Neural cell (in vitro differentiated cells): ENCODE measurements around the gene COMP. TPM values are rescaled to one million over a fixed set of nuclear protein-coding genes. Genes with fewer than 3 reads are reported as not detected.

ENCODE experiments used
- H2AFZ ChIP-seq: fragments of 200-600, 300-800 bp; sonication (generic), shearing (Covaris generic); 2 replicates; pipeline ENCODE4 v1.6.0; 2014; ENCODE audit warnings: low read depth, mild to moderate bottlenecking, antibody characterized with exemption, low read length, moderate library complexity
- H3F3A ChIP-seq: fragments of 200-600 bp; shearing (Covaris generic); 2 replicates; pipeline ENCODE4 v1.6.1; 2016; ENCODE audit warnings: mild to moderate bottlenecking, moderate library complexity, mixed read lengths, antibody characterized with exemption, low read length; ENCODE audit not compliant: insufficient read depth, poor library complexity, severe bottlenecking
- H3K27ac ChIP-seq: fragments of 200-600, 300-800 bp; sonication (generic), shearing (Covaris generic); 2 replicates; pipeline ENCODE4 v1.5.1; 2014; ENCODE audit warnings: mild to moderate bottlenecking, low read length, moderate library complexity
- H3K27me3 ChIP-seq: fragments of 300-800, 200-600 bp; sonication (generic), shearing (Covaris generic); 2 replicates; pipeline ENCODE4 v1.6.0; 2014; ENCODE audit warnings: mild to moderate bottlenecking, low read depth, low read length, moderate library complexity; ENCODE audit not compliant: insufficient read depth
- H3K36me3 ChIP-seq: fragments of 300-800, 200-600 bp; sonication (generic), shearing (Covaris generic); 2 replicates; pipeline ENCODE4 v1.5.1; 2014; ENCODE audit warnings: mild to moderate bottlenecking, antibody characterized with exemption, low read length, moderate library complexity; ENCODE audit not compliant: insufficient read depth
- H3K4me2 ChIP-seq: fragments of 300-800, 200-600 bp; sonication (generic), shearing (Covaris generic); 2 replicates; pipeline ENCODE4 v1.6.0; 2014; ENCODE audit warnings: mild to moderate bottlenecking, low read length
- H3K4me3 ChIP-seq: fragments of 300-800, 200-600 bp; sonication (generic), shearing (Covaris generic); 2 replicates; pipeline ENCODE4 v1.5.1; 2014; ENCODE audit warnings: mild to moderate bottlenecking, low read length, moderate library complexity
- H3K79me2 ChIP-seq: fragments of 200-600 bp; shearing (Covaris generic); replicated peaks from 2 replicates; pipeline ENCODE4 v1.6.0; 2014; ENCODE audit warnings: mild to moderate bottlenecking, low read length, moderate library complexity; ENCODE audit not compliant: insufficient read depth
- H3K9ac ChIP-seq: fragments of 300-800, 200-600 bp; sonication (generic), shearing (Covaris generic); 2 replicates; pipeline ENCODE4 v1.6.1; 2016; ENCODE audit warnings: mild to moderate bottlenecking, low read length, mixed read lengths
- H3K9me2 ChIP-seq: fragments of 200-600 bp; shearing (Covaris generic); 2 replicates; pipeline ENCODE4 v1.6.1; 2016; ENCODE audit warnings: mild to moderate bottlenecking, low read length, mixed read lengths; ENCODE audit not compliant: insufficient read depth
- H3K9me3 ChIP-seq: fragments of 200-600, 300-800 bp; sonication (generic), shearing (Covaris generic); 2 replicates; pipeline ENCODE4 v1.6.1; 2016; ENCODE audit warnings: mild to moderate bottlenecking, mixed run types, low read length, moderate library complexity, mixed read lengths
- H4K20me1 ChIP-seq: fragments of 200-600 bp; shearing (Covaris generic); 2 replicates; pipeline ENCODE4 v1.6.1; 2016; ENCODE audit warnings: mild to moderate bottlenecking, mixed run types; ENCODE audit not compliant: insufficient read depth
- EP300 ChIP-seq: fragments of 450-650 bp; conservative IDR thresholded peaks from 2 replicates; pipeline ENCODE4 v1.6.1; 2014; ENCODE audit warnings: antibody characterized with exemption, mild to moderate bottlenecking, moderate library complexity; ENCODE audit not compliant: poor library complexity, severe bottlenecking
- EZH2 ChIP-seq: fragments of 200-600, 300-800 bp; shearing (Covaris generic), sonication (generic); IDR thresholded peaks from 2 replicates; pipeline ENCODE4 v1.6.1; 2014; ENCODE audit warnings: antibody characterized with exemption, low read length, borderline replicate concordance, mild to moderate bottlenecking; ENCODE audit not compliant: insufficient read depth, poor library complexity, severe bottlenecking
- MXI1 ChIP-seq: fragments of 450-650 bp; conservative IDR thresholded peaks from 2 replicates; pipeline ENCODE4 v1.6.1; 2014; ENCODE audit warnings: antibody characterized with exemption, mild to moderate bottlenecking; ENCODE audit not compliant: poor library complexity, severe bottlenecking
- POLR2AphosphoS5 ChIP-seq: IDR thresholded peaks from 2 replicates; pipeline ENCODE4 v1.6.1; 2012
- RAD21 ChIP-seq: fragments of 450-650 bp; conservative IDR thresholded peaks from 2 replicates; pipeline ENCODE4 v1.6.1; 2014; ENCODE audit warnings: antibody characterized with exemption, mild to moderate bottlenecking, moderate library complexity
- SMC3 ChIP-seq: fragments of 450-650 bp; conservative IDR thresholded peaks from 2 replicates; pipeline ENCODE4 v1.6.1; 2014; ENCODE audit warnings: antibody characterized with exemption, mild to moderate bottlenecking, moderate library complexity; ENCODE audit not compliant: poor library complexity
- TAF1 ChIP-seq: IDR thresholded peaks from 2 replicates; pipeline ENCODE4 v1.6.1; 2012; ENCODE audit warnings: low read depth
- polyA plus RNA-seq: library from polyadenylated mRNA; depleted of rRNA; stranded (reverse); fragments of >200 nt; gene quantifications from 2 replicates; pipeline ENCODE4 v1.2.3, GENCODE V29; 2014
- TF ChIP-seq, protein P1 (sequence below): fragments of 450-650 bp; IDR thresholded peaks from 2 replicates; pipeline ENCODE4 v1.5.1; 2014; ENCODE audit warnings: antibody characterized with exemption, mild to moderate bottlenecking, moderate library complexity; ENCODE audit not compliant: poor library complexity, severe bottlenecking
- TF ChIP-seq, protein P2 (sequence below): IDR thresholded peaks from 2 replicates; pipeline ENCODE4 v1.6.1; 2012; ENCODE audit warnings: borderline replicate concordance

COMP gene
- polyA plus RNA-seq, 1 donor from 2014 or later: not detected

DNA sequence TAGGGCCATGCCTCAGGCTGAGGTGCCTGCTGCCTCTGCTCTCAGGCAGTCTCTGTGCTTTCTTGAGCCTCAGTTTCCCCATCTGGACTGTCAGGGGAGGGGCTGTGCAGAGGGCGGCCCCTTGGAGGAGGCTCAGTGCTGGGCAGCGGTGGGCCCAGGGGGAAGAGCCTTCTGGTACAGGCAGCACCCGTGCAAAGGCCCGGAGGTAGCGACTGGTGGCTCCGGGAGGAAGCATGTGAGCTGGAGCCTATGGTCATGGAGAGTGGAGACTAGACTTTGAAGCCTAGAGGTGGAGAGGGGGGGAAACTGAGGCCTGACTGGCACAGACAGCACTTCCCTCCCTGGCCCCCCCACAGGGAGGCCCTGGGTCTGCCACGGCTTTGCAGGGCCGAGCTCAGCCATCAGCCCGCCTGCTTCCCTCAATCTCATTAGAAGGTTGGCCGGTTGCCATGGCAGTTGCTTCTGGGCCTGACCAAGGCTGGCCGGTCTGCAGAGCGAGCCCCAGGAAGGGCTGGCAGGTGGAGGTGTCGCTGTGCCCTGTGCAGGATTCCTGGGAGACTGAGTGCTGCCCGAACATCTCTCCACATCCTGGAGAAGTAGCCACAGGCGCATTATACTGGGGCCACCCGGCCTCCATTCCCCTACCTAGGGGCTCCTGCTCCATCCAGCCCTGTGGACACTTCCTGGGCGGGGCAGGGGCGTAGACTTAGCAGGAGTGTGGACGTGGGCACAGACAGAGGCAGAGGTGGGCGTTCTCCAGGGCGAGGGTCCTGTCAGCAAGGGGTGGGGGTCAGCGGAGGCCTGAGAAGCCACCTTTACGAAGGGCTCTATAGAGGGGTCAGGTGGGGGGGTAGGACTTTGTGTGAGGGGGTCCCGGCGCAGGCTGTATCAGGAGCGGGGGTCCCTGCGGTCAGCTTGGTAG lies 54.4 kb downstream of the COMP start:
- Histone ChIP-seq H3F3A (no peaks in the 10 kb centered on the region), H3K79me2 (no peaks in the 10 kb centered on the region), H3K4me3 (no peak overlapping the region), H4K20me1 (no peaks in the 10 kb centered on the region), H3K9ac (no peak overlapping the region), H3K27me3 (no peaks in the 10 kb centered on the region), H3K27ac (no peak overlapping the region), H3K36me3 (no peaks in the 10 kb centered on the region), H3K9me3 (no peaks in the 10 kb centered on the region), H2AFZ (no peak overlapping the region), H3K9me2 (no peaks in the 10 kb centered on the region), H3K4me2 (no peak overlapping the region)
- TF ChIP-seq, protein P1, sequence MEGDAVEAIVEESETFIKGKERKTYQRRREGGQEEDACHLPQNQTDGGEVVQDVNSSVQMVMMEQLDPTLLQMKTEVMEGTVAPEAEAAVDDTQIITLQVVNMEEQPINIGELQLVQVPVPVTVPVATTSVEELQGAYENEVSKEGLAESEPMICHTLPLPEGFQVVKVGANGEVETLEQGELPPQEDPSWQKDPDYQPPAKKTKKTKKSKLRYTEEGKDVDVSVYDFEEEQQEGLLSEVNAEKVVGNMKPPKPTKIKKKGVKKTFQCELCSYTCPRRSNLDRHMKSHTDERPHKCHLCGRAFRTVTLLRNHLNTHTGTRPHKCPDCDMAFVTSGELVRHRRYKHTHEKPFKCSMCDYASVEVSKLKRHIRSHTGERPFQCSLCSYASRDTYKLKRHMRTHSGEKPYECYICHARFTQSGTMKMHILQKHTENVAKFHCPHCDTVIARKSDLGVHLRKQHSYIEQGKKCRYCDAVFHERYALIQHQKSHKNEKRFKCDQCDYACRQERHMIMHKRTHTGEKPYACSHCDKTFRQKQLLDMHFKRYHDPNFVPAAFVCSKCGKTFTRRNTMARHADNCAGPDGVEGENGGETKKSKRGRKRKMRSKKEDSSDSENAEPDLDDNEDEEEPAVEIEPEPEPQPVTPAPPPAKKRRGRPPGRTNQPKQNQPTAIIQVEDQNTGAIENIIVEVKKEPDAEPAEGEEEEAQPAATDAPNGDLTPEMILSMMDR: no peak
- TF ChIP-seq EP300: no peak
- no peak for TF ChIP-seq MXI1
- TF ChIP-seq, protein P2, sequence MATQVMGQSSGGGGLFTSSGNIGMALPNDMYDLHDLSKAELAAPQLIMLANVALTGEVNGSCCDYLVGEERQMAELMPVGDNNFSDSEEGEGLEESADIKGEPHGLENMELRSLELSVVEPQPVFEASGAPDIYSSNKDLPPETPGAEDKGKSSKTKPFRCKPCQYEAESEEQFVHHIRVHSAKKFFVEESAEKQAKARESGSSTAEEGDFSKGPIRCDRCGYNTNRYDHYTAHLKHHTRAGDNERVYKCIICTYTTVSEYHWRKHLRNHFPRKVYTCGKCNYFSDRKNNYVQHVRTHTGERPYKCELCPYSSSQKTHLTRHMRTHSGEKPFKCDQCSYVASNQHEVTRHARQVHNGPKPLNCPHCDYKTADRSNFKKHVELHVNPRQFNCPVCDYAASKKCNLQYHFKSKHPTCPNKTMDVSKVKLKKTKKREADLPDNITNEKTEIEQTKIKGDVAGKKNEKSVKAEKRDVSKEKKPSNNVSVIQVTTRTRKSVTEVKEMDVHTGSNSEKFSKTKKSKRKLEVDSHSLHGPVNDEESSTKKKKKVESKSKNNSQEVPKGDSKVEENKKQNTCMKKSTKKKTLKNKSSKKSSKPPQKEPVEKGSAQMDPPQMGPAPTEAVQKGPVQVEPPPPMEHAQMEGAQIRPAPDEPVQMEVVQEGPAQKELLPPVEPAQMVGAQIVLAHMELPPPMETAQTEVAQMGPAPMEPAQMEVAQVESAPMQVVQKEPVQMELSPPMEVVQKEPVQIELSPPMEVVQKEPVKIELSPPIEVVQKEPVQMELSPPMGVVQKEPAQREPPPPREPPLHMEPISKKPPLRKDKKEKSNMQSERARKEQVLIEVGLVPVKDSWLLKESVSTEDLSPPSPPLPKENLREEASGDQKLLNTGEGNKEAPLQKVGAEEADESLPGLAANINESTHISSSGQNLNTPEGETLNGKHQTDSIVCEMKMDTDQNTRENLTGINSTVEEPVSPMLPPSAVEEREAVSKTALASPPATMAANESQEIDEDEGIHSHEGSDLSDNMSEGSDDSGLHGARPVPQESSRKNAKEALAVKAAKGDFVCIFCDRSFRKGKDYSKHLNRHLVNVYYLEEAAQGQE: no peak

DNA sequence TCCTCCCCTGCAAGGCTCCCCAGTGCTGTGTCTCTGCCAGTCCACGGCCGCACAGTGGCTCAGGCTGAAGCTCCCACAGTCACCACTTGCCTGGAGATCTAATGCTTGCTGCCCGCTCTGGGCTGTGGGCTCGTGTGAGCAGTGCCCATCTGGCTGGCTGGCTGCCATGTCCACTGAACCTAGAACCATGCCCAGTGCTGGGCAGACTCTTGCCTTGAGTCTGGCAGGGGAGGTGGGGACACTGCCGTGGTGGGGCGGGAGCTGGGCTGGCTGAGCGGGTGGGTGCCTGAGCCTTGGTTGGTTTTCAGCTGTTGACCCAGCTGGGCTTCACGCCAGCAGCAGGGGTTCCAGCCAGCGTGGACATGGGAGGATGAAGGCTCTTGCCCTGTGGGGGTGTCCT lies 55.4 kb downstream of the COMP start:
- Histone ChIP-seq H3K36me3 (no peaks in the 10 kb centered on the region), H3K27me3 (no peaks in the 10 kb centered on the region), H3K79me2 (no peaks in the 10 kb centered on the region), H2AFZ (no peak overlapping the region), H3K9ac (no peak overlapping the region), H3K27ac (no peak overlapping the region), H3K4me2 (no peak overlapping the region), H3K9me2 (no peaks in the 10 kb centered on the region), H3K9me3 (no peaks in the 10 kb centered on the region), H3K4me3 (no peak overlapping the region), H4K20me1 (no peaks in the 10 kb centered on the region), H3F3A (no peaks in the 10 kb centered on the region)
- TF ChIP-seq EP300: no peak
- no peak for TF ChIP-seq RAD21
- no peak for TF ChIP-seq MXI1
- TF ChIP-seq, protein P2: no peak
- TF ChIP-seq SMC3: no peak
- TF ChIP-seq POLR2AphosphoS5: no peak
- no peak for TF ChIP-seq EZH2
- TF ChIP-seq, protein P1: no peak
- no peak for TF ChIP-seq TAF1
